Ishikawa (cell line): ENCODE measurements around the gene F2.
A peak's percentile ranks its signal among the peaks of the same experiment; 100 is the strongest.

Experiments used
- CEBPB ChIP-seq: IDR thresholded peaks from 2 replicates; pipeline ENCODE4 v1.6.1; 2012
- CREB1 ChIP-seq: IDR thresholded peaks from 2 replicates; pipeline ENCODE4 v1.6.1; 2012; ENCODE audit warnings: low read depth
- EGR1 ChIP-seq: IDR thresholded peaks from 2 replicates; pipeline ENCODE4 v1.6.1; 2012
- EP300 ChIP-seq: IDR thresholded peaks from 2 replicates; pipeline ENCODE4 v1.6.1; 2012; ENCODE audit warnings: borderline replicate concordance
- FOXM1 ChIP-seq: IDR thresholded peaks from 2 replicates; pipeline ENCODE4 v1.6.1; 2012; ENCODE audit warnings: low read depth, borderline replicate concordance
- NFIC ChIP-seq: IDR thresholded peaks from 2 replicates; pipeline ENCODE4 v1.6.1; 2012
- RAD21 ChIP-seq: IDR thresholded peaks from 2 replicates; pipeline ENCODE4 v1.6.1; 2012; ENCODE audit warnings: low read depth
- TAF1 ChIP-seq: IDR thresholded peaks from 2 replicates; pipeline ENCODE4 v1.6.1; 2012; ENCODE audit warnings: low read depth, mild to moderate bottlenecking
- TCF12 ChIP-seq: IDR thresholded peaks from 2 replicates; pipeline ENCODE4 v1.6.1; 2012; ENCODE audit warnings: low read depth
- TEAD4 ChIP-seq: IDR thresholded peaks from 2 replicates; pipeline ENCODE4 v1.6.1; 2012
- YY1 ChIP-seq: IDR thresholded peaks from 2 replicates; pipeline ENCODE4 v1.6.1; 2012; ENCODE audit warnings: low read depth
- ZBTB7A ChIP-seq: IDR thresholded peaks from 2 replicates; pipeline ENCODE4 v1.6.1; 2012; ENCODE audit warnings: low read depth
- TF ChIP-seq, protein P1 (sequence below): IDR thresholded peaks from 2 replicates; pipeline ENCODE4 v1.6.1; 2012
- TF ChIP-seq, protein P2 (sequence below): IDR thresholded peaks from 2 replicates; pipeline ENCODE4 v1.6.1; 2012
- TF ChIP-seq, protein P3 (sequence below): IDR thresholded peaks from 2 replicates; pipeline ENCODE4 v1.6.1; 2012; ENCODE audit warnings: low read depth, mild to moderate bottlenecking

The F2 gene

DNA sequence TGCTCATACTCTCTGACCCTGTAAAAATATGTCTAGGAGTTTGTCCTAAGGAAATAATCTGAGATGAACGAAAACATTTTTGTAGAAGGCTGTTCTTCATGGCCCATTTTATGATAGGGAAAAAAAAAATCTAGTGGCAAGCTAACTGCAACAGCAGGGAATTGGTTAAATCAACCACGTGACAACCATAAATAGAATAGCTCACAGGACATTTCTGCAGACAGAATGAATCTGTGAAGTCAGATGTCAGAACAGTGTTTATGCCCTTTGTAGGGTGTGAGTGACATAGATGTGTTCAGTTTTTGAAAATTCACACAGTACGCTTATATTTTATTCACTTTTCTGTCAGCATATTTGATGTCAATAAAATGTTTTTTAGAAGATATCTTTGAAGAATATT, 34.6 kb upstream of the F2 start:
- TF ChIP-seq, protein P1, sequence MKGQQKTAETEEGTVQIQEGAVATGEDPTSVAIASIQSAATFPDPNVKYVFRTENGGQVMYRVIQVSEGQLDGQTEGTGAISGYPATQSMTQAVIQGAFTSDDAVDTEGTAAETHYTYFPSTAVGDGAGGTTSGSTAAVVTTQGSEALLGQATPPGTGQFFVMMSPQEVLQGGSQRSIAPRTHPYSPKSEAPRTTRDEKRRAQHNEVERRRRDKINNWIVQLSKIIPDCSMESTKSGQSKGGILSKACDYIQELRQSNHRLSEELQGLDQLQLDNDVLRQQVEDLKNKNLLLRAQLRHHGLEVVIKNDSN, result no peak
- TF ChIP-seq NFIC (no peak), YY1 (no peak), TEAD4 (no peak), RAD21 (no peak), EGR1 (no peak), ZBTB7A (no peak), CEBPB (no peak), EP300 (no peak), FOXM1 (no peak), TAF1 (no peak), TCF12 (no peak), CREB1 (no peak)
- TF ChIP-seq, protein P2, sequence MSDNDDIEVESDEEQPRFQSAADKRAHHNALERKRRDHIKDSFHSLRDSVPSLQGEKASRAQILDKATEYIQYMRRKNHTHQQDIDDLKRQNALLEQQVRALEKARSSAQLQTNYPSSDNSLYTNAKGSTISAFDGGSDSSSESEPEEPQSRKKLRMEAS, result no peak
- TF ChIP-seq, protein P3, sequence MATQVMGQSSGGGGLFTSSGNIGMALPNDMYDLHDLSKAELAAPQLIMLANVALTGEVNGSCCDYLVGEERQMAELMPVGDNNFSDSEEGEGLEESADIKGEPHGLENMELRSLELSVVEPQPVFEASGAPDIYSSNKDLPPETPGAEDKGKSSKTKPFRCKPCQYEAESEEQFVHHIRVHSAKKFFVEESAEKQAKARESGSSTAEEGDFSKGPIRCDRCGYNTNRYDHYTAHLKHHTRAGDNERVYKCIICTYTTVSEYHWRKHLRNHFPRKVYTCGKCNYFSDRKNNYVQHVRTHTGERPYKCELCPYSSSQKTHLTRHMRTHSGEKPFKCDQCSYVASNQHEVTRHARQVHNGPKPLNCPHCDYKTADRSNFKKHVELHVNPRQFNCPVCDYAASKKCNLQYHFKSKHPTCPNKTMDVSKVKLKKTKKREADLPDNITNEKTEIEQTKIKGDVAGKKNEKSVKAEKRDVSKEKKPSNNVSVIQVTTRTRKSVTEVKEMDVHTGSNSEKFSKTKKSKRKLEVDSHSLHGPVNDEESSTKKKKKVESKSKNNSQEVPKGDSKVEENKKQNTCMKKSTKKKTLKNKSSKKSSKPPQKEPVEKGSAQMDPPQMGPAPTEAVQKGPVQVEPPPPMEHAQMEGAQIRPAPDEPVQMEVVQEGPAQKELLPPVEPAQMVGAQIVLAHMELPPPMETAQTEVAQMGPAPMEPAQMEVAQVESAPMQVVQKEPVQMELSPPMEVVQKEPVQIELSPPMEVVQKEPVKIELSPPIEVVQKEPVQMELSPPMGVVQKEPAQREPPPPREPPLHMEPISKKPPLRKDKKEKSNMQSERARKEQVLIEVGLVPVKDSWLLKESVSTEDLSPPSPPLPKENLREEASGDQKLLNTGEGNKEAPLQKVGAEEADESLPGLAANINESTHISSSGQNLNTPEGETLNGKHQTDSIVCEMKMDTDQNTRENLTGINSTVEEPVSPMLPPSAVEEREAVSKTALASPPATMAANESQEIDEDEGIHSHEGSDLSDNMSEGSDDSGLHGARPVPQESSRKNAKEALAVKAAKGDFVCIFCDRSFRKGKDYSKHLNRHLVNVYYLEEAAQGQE, result no peak

DNA sequence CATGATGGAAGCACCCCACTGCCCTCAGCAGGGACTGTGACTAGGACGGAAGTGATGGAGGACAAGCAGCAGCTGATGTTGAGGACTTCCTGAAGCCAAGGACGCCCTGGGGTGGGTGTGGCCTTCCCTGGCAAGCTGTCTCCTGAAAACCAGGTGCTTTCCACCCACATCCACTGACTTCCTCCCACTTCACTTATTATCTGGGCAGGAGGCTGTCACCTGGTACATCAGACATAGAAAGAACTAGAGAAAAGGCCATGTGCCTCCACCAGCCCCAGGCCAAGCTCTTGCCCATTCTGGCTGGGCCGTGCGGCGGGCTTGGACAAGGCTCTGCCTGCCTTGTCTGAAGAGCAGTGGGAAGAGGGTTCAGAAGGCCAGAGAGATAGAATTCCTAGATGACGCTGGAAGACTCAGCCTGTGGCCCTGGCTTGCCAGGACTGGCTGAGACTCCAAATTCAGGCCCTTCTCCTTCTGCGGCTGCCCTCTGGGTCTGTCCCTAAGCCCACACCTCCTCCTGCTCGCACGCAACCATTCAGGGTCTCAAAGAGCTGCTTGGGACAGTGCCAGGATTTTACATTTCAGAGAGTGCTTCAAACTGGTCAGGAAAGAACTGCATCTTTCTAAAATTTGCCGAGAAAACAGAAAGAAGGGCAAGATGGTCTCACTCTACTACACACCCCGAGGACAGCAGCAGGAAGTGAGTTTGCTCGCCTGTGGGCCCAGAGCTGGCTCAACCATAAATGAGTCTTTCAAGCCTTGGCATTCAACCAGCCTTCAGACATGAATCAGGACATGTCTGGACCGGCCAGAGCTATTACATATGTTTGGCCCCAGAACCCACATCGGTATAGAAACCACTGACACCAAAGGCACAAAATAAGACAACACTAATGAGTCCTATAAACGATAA, 31.9 kb upstream of the F2 start:
- TF ChIP-seq, protein P1, result no peak
- TF ChIP-seq TEAD4 (no peak), EP300 (no peak), RAD21 (no peak), FOXM1 (no peak), CEBPB (no peak)
- TF ChIP-seq, protein P2, result no peak

DNA sequence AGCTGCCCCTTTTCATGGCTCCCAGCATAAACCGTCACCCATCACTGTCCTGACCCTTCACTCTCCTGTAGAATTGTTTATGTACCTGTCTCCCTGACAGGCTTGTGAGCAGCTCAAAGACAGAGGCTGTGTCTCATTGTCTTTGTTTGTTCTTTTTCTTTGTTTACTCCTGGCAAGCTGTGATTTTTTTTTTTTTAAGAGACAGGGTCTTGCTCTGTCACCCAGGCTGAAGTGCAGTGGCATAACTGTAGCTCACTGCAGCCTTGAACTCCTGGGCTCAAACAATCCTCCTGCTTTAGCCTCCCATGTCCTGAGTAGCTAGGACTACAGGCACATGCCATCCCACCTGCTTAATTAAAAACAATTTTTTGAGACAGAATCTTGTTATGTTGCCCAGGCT, 28.3 kb upstream of the F2 start:
- TF ChIP-seq NFIC (no peak), YY1 (no peak), CEBPB (no peak), TAF1 (no peak), EP300 (no peak), FOXM1 (no peak), ZBTB7A (no peak), EGR1 (no peak), TCF12 (no peak), TEAD4 (no peak), CREB1 (no peak), RAD21 (no peak)
- TF ChIP-seq, protein P3, result no peak
- TF ChIP-seq, protein P2, result no peak
- TF ChIP-seq, protein P1, result no peak

DNA sequence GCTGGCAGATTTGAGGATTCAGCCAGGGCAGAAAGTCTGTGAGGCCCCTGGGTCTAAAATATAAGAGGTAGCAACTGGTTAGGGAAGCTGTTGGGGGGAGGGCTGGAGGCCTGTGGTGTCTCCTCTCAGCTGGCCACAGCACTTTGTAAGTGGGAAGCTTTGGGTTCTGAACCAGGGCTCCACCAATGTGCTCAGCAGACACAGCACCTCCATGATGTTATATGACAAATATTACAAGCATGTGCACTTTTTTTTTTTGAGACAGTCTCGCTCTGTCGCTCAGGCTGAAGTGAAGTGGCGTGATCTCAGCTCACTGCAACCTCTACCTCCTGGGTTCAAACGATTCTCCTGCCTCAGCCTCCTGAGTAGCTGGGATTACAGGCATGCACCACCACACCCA, 26.6 kb upstream of the F2 start:
- TF ChIP-seq TEAD4 (peak; percentile 35; the same call in 1 of the 2 replicates), CEBPB (no peak), EP300 (no peak), TCF12 (no peak), NFIC (no peak), YY1 (no peak)

DNA sequence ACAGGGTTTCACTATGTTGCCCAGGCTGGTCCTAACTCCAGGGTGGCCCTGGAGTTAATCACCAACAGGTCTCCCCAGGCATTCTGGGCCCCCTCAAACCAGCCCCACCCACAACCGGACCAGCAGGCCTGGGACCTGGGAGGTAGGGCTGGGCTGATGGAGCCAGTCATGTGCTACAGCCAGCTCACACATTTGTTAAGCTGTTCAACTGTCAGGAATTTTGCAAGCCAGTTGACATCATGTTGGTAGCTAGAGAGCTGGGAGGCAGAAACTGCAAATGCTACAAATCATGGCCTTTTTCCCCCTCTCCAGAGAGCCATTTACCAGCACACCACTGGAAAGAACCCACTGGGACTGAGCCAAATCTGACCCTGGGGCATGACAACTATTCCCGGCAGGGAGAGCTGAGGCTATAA, 25.4 kb upstream of the F2 start:
- no peak for TF ChIP-seq NFIC
- TF ChIP-seq RAD21, result no peak
- no peak for TF ChIP-seq CEBPB
- no peak for TF ChIP-seq TAF1
- no peak for TF ChIP-seq CREB1
- TF ChIP-seq, protein P3, result no peak
- no peak for TF ChIP-seq EGR1
- TF ChIP-seq, protein P2, result no peak
- TF ChIP-seq FOXM1, result no peak
- TF ChIP-seq ZBTB7A, result no peak
- no peak for TF ChIP-seq TEAD4
- TF ChIP-seq YY1, result no peak
